Heart left ventricle (tissue), 16 donors: Measurements from ENCODE around the gene COMMD9. TPM values are rescaled to one million over a fixed set of nuclear protein-coding genes. Genes with fewer than 3 reads are reported as not detected.

Experiments used
- ATAC-seq, 4 donors: fragments of 200-7000 bp; cut with Tn5 transposase; one replicate each; pipeline ENCODE4 v1.9.1; 2020 to 2022; ENCODE audit warnings: moderate library complexity in 4 of 4, mild to moderate bottlenecking in 3 of 4, moderate number of reproducible peaks in 1 of 4
- DNase-seq, 5 donors: peaks; one replicate each; pipeline ENCODE4 v3.0.0-alpha.2; 2020
- H3K27ac ChIP-seq, 12 donors: fragments of 200-600 bp; sonication (generic) in 4 of 12; one replicate each; pipeline versions ENCODE4 v1.5.0 to v1.8.0; 2016 to 2022; ENCODE audit warnings: mild to moderate bottlenecking in 2 of 12
- H3K27me3 ChIP-seq, 9 donors: fragments of 200-600 bp; sonication (generic) in 2 of 9; one replicate each; pipeline versions ENCODE4 v1.5.1 to v1.8.0; 2016 to 2022; ENCODE audit warnings: mild to moderate bottlenecking in 3 of 9
- H3K36me3 ChIP-seq, 9 donors: fragments of 200-600 bp; sonication (generic) in 2 of 9; one replicate each; pipeline versions ENCODE4 v1.5.0 to v1.8.0; 2018 to 2022; ENCODE audit warnings: mild to moderate bottlenecking in 2 of 9
- H3K4me1 ChIP-seq, 12 donors: fragments of 200-600 bp; sonication (generic) in 4 of 12; one replicate each; pipeline versions ENCODE4 v1.5.0 to v1.8.0; 2016 to 2022; ENCODE audit warnings: mild to moderate bottlenecking in 3 of 12
- H3K4me3 ChIP-seq, 12 donors: fragments of 200-600 bp; sonication (generic) in 4 of 12; one replicate each; pipeline versions ENCODE4 v1.5.0 to v1.8.0; 2017 to 2022; ENCODE audit warnings: mild to moderate bottlenecking in 9 of 12, moderate library complexity in 4 of 12
- H3K9me3 ChIP-seq, 12 donors: fragments of 200-600 bp; sonication (generic) in 4 of 12; one replicate each; pipeline versions ENCODE4 v1.5.0 to v1.8.0; 2016 to 2022; ENCODE audit warnings: mild to moderate bottlenecking in 1 of 12
- CTCF ChIP-seq, 12 donors: fragments of 200-600 bp; sonication (generic) in 4 of 12; IDR thresholded peaks; one replicate each; pipeline versions ENCODE4 v1.5.0 to v1.8.0; 2018 to 2022; ENCODE audit warnings: antibody characterized with exemption in 12 of 12, mild to moderate bottlenecking in 5 of 12
- POLR2A ChIP-seq, 2 donors: fragments of 450-650 bp; IDR thresholded peaks; one replicate each; pipeline ENCODE4 v1.6.1; 2017; ENCODE audit warnings: antibody characterized with exemption in 2 of 2, mild to moderate bottlenecking in 2 of 2, moderate library complexity in 2 of 2
- WGBS, 4 donors: extraction: QIAGEN DNeasy Blood & Tissue Kit in 2 of 4; methylation state at CpG; one replicate each; pipeline versions ENCODE4 v1.1.5 to v1.1.7; 2013 to 2018; 5-methylcytosine and 5-hydroxymethylcytosine counted together
- intact Hi-C, 10 donors: fragments of 100-400 bp; cut with DNase I; formaldehyde crosslinking; loops; one replicate each; pipeline versions ENCODE4 v1.11.1 to v1.14.2; 2022
- polyA plus RNA-seq, 2 donors: library from polyadenylated mRNA; stranded (reverse); fragments of 200-250 nt; gene quantifications; one replicate each; pipeline ENCODE4 v1.2.3, GENCODE V29; 2013
- total RNA-seq, 9 donors: library from RNA; depleted of rRNA in 2 of 9; stranded (reverse); fragments of >200 nt in 2 of 9; fragmentation: NEBNext Ultra II Directional in 3 of 9; extraction: Animal tissue kit (Norgen Biotek cat#: 25700) in 3 of 9; gene quantifications; one replicate each; pipeline versions ENCODE4 v1.1.0 to v1.2.4, GENCODE V29; 2016 to 2023
- donor health status: ischemic (EF 13 %, LVEDD 7.1; RV severe dilation, severe dysfunction).
- donor health status: healthy with polysubstance abuse.
- donor health status: DM: no; HTN: yes; CAD: no.
- donor health status: DM: no; HTN: no; CAD: no.
- donor health status: ischemic (EF 25% LVEDD 6.9; RV normal size, moderate dysfunction).
- donor health status: ischemic (EF 25% LVEDD 5.7; RV mildly dilated, moderate dysfunction).
- donor health status: healthy.
- donor health status: DM: yes; HTN: yes; CAD: no.
- donor health status: ischemic (EF 35%, LVEDD 5.7; RV mildly dilated, moderate dysfunction).
- donor health status: nonischemic (EF 11% LVEDD 7.7; RV severe dilation, severe dysfunction).
- donor health status: DM: yes; HTN: yes; CAD: no.
- donor health status: PGD.
- donor health status: ischemic (EF 29% LVEDD 5.4; RV normal size, mild dysfunction).
- donor health status: nonischemic (EF 23%, LVEDD 6.1; RV moderate dilation, normal function).

Gene COMMD9
- total and polyA plus RNA-seq, 11 donors, result 39.0 to 92.4 (median 51.6) TPM

DNA sequence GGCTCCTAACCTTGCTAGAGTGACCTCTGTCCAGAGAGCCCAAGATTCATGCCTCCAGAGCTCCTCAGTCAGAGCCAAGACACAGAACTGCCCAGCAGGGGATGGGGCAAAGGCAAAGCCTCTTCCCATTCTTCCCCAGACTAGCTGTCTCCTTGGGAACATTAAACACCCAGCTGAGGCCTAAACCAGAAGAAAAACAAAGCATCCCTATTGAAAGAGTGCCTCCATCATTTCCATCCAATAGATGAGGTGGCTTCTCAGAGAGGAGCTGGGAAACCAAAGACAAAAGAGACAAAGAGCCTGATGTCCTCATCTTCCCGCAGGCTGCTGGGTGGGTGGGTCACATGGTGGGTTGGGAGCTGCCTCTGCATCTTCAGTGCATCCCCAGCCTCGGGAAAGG is 37.4 kb downstream of the COMMD9 start:
- H3K27ac ChIP-seq, result no peak overlapping the region
- 78 to 89% (median 84%) methylated on average over 2 of the region's 2 CpGs for WGBS, 4 donors
- H3K27me3 ChIP-seq, result peaks cover 0 to 5% (median 0%) of the 10 kb centered on the region in 9 donors
- H3K4me1 ChIP-seq, result peaks cover 0 to 8% (median 0%) of the 10 kb centered on the region in 12 donors
- intact Hi-C loops, result loop anchor here in 3 of 10 donors (10.0 kb wide), 3 partner anchors 87 to 207 kb away; no protein-coding TSS in a partner anchor
- H3K4me3 ChIP-seq, result no peak overlapping the region
- no peaks in the 10 kb centered on the region for H3K36me3 ChIP-seq
- H3K9me3 ChIP-seq, result peaks cover 0 to 17% (median 0%) of the 10 kb centered on the region in 12 donors
- ATAC-seq, result no peak
- no peak for DNase-seq
- no peak for TF ChIP-seq POLR2A (IDR thresholded peaks at IDR 0.05)
- TF ChIP-seq CTCF (IDR thresholded peaks at IDR 0.05), result no peak

DNA sequence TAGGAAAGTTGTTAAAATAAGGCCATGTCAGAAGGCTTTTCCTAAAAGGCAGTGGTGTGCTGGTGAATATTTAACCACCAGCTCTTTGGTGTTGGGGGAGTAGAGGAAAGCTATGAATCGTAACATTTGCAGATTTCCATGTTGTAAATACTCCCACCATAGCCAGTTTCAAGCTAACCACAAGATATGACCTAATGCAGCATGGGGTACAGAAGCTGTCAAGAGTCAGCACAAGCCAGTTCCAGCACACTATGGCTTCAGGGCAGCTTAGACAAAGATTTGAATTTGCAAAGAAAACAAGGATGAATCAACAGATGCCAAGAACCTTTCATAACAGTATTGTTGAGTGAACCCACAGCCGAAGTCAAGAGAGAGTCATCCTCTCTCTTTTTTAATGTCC is 40.0 kb downstream of the COMMD9 start:
- Histone ChIP-seq H3K36me3 (no peaks in the 10 kb centered on the region), H3K4me3 (no peak overlapping the region), H3K4me1 (peaks cover 0 to 8% (median 0%) of the 10 kb centered on the region in 12 donors), H3K27me3 (no peaks in the 10 kb centered on the region), H3K27ac (peak overlapping the region in 1 of 12 donors; percentile 51), H3K9me3 (peaks cover 0 to 10% (median 0%) of the 10 kb centered on the region in 12 donors)
- intact Hi-C loops, result no loop called here
- no peak for TF ChIP-seq CTCF (IDR thresholded peaks at IDR 0.05)
- no peak for TF ChIP-seq POLR2A (IDR thresholded peaks at IDR 0.05)
- 76 to 87% (median 80%) methylated on average over 2 of the region's 2 CpGs for WGBS, 4 donors
- no peak for DNase-seq
- ATAC-seq, result no peak

DNA sequence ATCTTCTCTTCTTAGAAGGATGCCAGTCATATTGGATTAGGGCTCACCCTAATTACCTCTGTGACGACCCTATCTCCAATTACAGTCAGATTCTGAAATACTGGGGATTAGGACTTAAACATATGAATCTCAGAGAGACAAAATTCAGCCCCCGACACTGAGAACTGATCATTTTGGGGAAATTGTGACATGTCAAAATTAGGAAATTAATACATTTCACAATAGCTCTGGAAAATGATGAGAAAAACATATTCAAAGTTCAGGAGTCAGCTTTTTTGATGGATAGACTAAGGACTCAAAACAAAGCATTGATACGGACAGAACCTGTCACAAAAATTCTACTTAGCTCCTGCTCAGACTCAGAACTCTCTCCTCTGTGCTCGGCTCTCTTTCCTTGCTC is 40.8 kb downstream of the COMMD9 start:
- WGBS, 4 donors, result 65 to 78% (median 74%) methylated on average over 4 of the region's 4 CpGs
- Histone ChIP-seq H3K27me3 (no peaks in the 10 kb centered on the region), H3K9me3 (peaks cover 0 to 10% (median 0%) of the 10 kb centered on the region in 12 donors), H3K4me3 (no peak overlapping the region), H3K27ac (peak overlapping the region in 1 of 12 donors; percentile 51), H3K4me1 (peaks cover 0 to 8% (median 0%) of the 10 kb centered on the region in 12 donors), H3K36me3 (no peaks in the 10 kb centered on the region)
- intact Hi-C loops, result no loop called here
- no peak for ATAC-seq
- DNase-seq, result no peak
- TF ChIP-seq POLR2A (IDR thresholded peaks at IDR 0.05) (no peak), CTCF (IDR thresholded peaks at IDR 0.05) (no peak)

DNA sequence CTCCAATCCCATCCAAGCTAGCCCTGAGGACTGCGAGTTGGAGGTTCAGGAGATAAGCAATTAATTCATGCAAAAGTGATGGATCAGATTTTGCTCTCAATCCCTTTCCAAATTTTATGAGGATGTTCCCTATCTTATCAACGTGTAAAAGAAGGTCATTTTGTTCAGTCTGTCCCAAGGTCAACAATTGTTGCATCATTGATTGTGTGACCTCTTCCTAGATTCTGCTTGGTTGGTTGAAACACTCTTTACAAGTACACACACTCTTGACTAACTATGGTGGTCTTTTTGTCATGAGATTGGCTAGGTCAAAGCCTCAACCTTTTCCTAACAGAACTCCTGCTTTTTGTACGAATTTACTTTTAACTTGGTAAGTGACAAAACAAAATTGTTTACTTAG is 41.7 kb downstream of the COMMD9 start:
- H3K9me3 ChIP-seq, result peaks cover 0 to 10% (median 0%) of the 10 kb centered on the region in 12 donors
- H3K36me3 ChIP-seq, result no peaks in the 10 kb centered on the region
- no peak overlapping the region for H3K27ac ChIP-seq
- 47 to 61% (median 59%) methylated on average over 3 of the region's 3 CpGs for WGBS, 4 donors
- TF ChIP-seq POLR2A (IDR thresholded peaks at IDR 0.05), result no peak
- TF ChIP-seq CTCF (IDR thresholded peaks at IDR 0.05), result no peak
- H3K4me3 ChIP-seq, result no peak overlapping the region
- H3K27me3 ChIP-seq, result no peaks in the 10 kb centered on the region
- H3K4me1 ChIP-seq, result peaks cover 0 to 8% (median 0%) of the 10 kb centered on the region in 12 donors
- no peak for ATAC-seq
- DNase-seq, result no peak
- intact Hi-C loops, result no loop called here
